Measurements from ENCODE around the gene KRTAP10-2.

The KRTAP10-2 gene

GRCh38 chr21:44537930-44538911 lies 13.1 kb downstream of the KRTAP10-2 start:
- DNase-seq: no peak

GRCh38 chr21:44535963-44536362 lies 15.3 kb downstream of the KRTAP10-2 start:
- no peak for DNase-seq

DNA sequence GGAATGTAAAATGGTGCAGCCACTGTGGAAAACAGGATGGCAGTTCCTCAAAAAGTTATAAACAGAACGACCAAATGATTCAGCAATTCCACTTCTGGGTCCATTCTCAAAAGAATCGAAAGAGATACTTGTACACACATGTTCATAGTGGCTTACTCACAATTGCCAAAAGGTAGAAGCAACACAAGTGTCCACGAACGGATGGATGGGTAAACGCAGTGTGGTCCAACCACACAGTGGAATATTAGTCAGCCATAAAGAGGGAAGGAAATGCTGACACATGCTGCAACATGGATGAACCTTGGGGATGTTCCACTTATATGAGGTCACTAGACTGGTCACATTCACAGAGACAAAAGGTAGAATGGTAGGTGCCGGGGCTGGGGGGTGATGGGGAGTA lies 16.6 kb downstream of the KRTAP10-2 start:
- no peak for DNase-seq

GRCh38 chr21:44533891-44534627 lies 17.2 kb downstream of the KRTAP10-2 start:
- no peak for DNase-seq

DNA sequence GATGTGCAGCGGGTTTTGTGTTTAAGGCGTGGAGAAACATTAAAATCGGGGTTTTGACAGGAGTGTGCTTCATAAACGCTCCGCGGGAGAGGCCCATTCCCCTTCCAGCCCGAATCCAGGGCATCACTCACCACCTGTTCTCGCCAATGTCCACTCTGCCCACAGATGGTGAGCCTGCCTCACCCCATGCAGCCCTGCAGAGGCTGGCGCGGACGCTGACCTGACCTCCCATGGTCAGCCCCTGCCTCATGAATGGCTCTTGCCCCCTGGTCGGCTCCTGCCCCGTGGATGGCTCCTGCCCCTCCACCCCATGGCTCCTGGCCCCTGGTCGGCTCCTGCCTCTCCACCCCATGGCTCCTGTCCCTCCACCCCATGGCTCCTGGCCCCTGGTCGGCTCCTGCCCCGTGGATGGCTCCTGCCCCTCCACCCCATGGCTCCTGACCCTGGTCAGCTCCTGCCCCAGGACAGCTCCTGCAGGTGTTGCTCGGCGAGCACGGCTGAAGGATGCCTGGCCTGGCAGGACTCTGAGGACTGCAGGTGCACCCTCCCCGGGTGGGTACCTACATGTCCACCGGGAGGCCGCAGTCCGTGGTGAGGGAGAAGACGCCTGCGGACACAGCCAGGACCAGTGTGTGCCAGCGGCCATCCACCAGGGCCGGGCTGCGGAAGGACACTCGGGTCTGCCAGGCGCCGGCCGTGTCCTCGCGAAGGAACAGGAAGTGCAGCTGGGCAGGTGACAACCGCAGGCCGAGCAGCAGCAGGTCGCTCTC lies 18.0 kb downstream of the KRTAP10-2 start:
- DNase-seq: no peak

- DNase-seq: no peak
Observed at GRCh38 chr21:44532712-44533111, 18.6 kb downstream of the KRTAP10-2 start.

DNA sequence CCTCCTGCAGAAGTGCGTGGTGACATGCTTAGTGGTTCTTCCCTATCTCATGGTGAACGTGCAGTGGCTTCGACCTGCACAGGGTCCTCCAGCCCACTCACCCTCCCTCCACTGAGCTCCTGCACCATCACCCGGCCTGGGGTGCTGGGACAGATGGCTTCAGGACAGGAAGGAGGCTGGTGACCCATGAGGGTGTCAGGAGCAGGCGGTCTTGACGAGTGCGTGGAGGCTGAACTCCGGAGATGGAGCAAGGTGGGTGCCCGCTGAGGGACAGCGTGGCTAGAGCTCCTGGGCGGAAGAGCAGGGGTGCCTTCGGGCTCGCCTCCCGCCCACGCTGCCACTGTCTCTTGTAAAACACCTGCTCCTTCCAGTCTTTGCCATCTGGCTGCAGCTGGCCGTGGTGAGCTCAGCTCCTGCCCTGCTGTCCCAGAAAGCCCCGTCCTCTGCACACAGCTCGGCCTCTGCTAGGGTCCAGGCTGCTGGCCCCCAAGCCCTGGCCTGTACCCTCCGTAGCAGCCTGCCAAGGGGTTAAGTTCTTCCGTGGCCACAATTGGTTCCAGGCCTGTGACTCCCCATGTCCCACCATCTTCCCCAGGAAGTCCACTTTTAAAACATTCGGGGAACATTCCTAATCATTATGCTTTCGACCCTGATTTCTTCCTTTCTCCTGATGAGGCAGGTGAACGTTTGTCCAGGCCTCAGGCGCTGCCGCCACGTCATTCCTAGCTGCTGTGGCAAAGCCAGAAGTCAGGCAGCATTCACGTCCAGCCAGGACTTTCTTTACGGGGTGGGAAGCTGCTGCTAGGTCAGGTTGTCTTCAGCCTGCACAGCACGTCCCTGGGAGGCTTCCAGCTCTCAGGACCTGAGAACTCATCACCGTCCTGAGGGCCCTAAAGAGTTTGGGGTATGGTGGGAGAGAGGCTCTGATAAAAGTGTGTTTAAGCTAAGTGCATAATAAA lies 19.4 kb downstream of the KRTAP10-2 start:
- no peak for DNase-seq

DNA sequence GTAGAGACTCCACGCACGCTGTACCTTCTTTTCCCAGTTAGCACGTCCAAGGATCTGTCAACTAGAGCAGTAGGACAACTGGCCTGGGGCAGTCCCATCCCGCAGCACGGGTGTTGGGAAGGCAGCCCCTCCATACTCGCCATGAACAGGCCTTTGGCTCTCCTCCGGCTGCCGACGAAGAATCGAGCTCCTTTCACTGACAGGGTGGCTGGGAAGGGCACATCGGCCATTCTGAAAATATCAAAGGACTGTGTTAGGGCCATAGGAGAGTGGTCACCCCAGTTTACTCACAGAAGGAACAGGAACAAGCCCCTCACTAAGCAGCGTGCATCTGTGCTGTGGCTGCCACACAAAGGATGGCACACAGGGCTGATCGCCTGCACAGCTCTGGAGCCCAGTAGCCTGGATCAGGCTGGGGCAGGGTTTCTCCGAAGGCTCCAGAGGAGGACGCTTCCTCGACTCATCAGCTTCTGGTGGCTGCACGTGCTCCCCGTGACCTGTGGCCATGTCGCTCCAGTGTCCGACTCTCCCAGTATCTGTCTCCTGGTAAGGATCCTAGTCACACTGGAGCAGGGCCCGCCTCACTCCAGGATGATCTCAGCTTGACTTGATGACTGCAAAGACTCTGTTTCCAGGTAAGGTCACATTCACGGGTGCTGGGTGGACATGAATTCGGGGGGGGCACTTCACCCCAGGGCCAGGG lies 20.3 kb downstream of the KRTAP10-2 start:
- no peak for DNase-seq

DNA sequence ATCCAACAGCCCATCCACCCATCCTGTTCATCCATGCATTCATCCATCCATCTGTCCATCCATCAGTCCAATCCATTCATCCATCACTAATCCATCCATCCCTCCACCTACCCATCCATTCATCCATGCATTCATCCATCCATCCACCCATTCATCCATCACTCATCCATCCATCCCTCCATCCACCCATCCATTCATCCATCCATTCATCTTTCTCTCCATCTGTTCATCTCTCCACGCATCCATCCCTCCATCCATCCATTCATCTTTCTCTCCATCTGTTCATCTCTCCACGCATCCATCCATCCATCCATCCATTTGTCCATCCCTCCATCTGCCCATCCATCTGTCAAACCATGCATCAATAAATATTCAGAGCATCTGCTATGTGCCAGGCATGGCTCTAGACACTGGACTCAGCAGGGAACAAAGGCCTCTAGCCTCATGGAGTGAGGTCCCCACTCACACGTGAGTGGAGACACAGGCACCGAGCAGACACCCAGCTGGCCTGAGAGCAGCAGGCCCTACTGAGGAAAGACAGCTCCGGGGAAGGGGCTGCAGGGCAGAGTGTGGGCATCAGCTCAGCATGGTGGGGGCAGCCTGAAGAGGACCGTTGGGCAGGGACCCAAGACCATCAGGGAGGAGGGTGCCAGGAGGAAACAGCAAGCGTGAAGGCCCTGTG lies 20.9 kb downstream of the KRTAP10-2 start:
- DNase-seq: no peak

GRCh38 chr21:44529503-44530125 lies 21.7 kb downstream of the KRTAP10-2 start:
- DNase-seq: no peak

DNA sequence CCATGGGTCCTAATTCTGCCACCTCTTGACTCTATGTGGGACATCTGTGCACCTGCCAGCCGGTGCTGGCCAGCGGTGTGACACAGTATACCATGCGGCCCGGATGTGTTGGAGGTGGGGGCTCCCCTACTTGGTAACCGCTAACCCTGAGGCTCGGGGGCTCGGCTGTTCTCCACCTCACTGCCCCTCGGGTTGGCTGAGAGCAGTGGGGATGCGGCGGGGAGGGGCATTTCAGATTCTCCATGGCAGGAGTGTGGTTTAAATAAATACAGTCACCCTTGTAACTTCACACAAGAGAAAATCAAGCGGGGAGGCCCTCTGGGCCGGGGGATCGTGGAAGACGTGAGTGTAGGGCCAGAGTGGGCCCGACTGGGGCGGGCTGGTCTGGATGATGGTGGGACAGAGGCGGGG lies 22.3 kb downstream of the KRTAP10-2 start:
- DNase-seq: no peak

- DNase-seq: no peak
Observed at GRCh38 chr21:44528634-44528995, 22.7 kb downstream of the KRTAP10-2 start.

GRCh38 chr21:44527983-44528633 lies 23.2 kb downstream of the KRTAP10-2 start:
- DNase-seq: no peak

DNA sequence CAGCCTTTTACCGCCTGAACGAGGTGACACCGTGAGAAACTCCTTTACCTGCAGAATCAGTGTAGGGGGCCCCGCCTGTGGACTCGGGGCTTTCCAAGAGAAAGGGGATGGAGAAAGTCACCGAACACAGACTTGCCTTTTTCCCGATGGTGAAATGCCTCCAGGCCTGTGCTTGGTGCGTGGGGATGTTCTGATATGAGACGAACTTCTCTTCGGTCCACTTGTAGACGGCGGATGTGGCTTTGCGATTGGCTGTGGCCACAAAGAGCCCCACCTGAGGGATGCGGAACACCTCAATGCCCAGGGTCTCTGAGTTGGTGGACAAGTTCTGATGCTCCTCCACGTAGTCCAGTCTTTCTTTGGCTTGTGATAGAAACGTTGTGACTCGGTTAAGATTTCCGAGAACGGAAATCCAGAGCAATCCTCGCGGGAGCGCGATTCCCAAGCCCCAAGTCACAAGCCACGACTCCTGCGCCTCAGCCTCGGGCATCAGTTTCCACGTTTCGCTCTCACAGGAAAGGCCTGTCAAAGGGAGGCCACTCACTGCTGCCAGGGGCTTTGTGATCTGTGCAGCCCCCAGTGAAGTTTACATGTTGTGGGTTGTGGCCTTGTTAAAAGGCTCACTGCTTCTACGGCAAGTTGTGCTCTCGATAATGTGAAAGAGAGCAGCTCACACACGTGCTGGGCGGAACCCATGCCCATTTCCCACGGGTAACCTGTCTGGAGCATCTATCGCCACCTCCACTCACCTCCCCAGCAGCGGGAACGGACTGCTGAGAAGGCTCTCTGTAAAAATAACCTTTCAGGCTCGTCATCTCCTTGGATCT lies 23.9 kb downstream of the KRTAP10-2 start:
- DNase-seq: no peak

DNA sequence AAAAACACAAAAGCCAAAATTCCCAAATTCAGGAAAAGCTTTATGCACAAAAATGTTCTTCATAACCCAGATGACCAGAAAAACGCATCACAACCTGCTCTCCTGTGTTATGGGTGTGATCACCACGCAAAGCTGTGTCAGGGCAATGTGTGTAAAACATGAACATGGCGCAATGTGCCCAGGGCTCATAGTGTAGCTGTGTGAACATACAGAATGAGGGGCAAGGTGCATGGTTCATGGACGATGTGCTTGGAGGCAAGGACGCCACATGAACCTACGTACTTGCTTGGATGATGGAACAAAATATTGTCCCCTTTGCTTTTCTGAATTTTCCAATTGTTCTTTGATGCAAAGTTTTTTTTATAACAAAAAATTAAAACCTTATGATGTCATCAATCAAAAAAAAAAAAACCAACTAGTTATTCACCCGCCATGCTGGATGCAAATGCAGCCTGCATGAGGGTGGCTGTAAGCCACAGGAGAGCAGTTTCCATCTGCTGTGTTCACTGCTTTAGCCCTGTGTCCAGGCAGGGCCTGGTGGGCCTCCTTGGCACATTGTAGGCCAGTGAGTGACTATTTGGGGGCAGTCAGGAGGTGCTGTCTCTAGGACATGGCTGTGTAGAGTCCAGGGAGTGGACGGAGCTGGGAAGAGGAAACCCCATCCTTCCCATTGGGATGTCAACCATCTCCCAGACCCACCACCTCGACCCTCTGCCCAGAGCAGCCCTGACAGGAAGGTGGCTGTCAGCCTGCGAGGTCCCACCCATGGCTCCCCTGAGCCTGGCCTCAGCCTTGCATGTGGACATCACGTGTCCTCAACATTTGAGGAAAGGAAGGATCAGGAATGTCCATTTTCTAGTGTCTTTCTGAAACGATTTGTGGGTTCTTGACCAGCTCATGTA lies 25.0 kb downstream of the KRTAP10-2 start:
- DNase-seq: no peak

- DNase-seq: no peak
Observed at GRCh38 chr21:44525391-44526095, 25.8 kb downstream of the KRTAP10-2 start.
